ENCODE results near the gene MTAP. TPM values are rescaled to one million over a fixed set of nuclear protein-coding genes. Genes with fewer than 3 reads are reported as not detected.

Gene MTAP
- total and polyA plus RNA-seq, 2 of the 13 experiments (the other 11 are each of a cell fraction or from before 2014, with no cell fraction given), result 16.7 to 51.2 TPM

DNA sequence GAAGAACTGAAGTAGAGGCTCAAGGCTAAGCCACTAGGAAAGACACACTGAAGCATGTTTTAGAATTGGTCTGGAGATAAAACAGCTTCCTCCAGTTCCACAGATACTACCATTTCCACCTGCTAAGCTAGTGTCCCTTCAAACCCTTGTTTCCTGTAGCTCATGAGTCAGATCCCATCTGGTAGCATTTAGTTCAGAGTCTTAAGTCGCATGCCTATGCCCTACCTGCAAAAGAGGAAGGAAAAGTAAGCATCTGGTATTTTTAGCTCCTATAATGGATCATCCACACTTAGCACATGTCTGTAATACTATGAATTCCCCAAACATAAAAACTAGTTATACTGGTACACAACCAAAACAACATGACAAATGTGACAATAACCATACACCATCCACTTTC lies 99.7 kb downstream of the MTAP start:
- no peak overlapping the region for H3K27ac ChIP-seq (ENCODE audit: extremely low read length, insufficient read depth, low read length)
- no peak overlapping the region for H3K4me2 ChIP-seq (ENCODE audit: low read depth, low read length)
- ChIA-PET CTCF (ENCODE audit: low intra/inter-chr PET ratio, low total read pairs) (no interaction called here), POLR2A (no interaction called here)
- no peaks in the 10 kb centered on the region for H3K9me3 ChIP-seq (ENCODE audit: low read length)
- H2AFZ ChIP-seq (ENCODE audit: low read length), result no peak overlapping the region
- no peak overlapping the region for H3K9ac ChIP-seq (ENCODE audit: insufficient read depth, low read depth, low read length)
- H3K4me1 ChIP-seq (ENCODE audit: insufficient read depth, low read length), result no peaks in the 10 kb centered on the region
- H4K20me1 ChIP-seq (ENCODE audit: insufficient read depth, low read length), result no peaks in the 10 kb centered on the region
- WGBS (ENCODE audit: low lambda C conversion rate), result 90% methylated on average over 1 of the region's 1 CpG
- H3K36me3 ChIP-seq (replicated peaks in 1 of 2; ENCODE audit: control insufficient read depth in 1 of 2, insufficient read depth in 2 of 2, low read length in 2 of 2), result no peaks in the 10 kb centered on the region
- ATAC-seq, result no peak
- no peaks in the 10 kb centered on the region for H3K79me2 ChIP-seq (ENCODE audit: insufficient read depth, low read length)
- no peak overlapping the region for H3K4me3 ChIP-seq (replicated peaks in 1 of 3; ENCODE audit: insufficient read depth in 1 of 3, low read depth in 2 of 3, low read length in 3 of 3)
- in situ Hi-C loops (cut with HindIII; ENCODE audit: extremely low pct_ligation_motif_present, low pct_unique_long_range_greater_than_20kb), result no loop called here
- no TSS peak for BruUV-seq (replicated peaks)
- intact Hi-C loops (cut with micrococcal nuclease; ENCODE audit: unreplicated experiment), result no loop called here
- no peak for FAIRE-seq
- no peak for DNase-seq (ENCODE audit: low spot score)
- H3K27me3 ChIP-seq (ENCODE audit: control insufficient read depth in 1 of 2, insufficient read depth in 2 of 2, low read length in 2 of 2), result no peaks in the 10 kb centered on the region
- TF ChIP-seq ZNF552 (CRISPR knock-in tag; IDR thresholded peaks at IDR 0.05; ENCODE audit: borderline replicate concordance), result no peak
- no peak for TF ChIP-seq NKX3-1 (CRISPR knock-in tag; IDR thresholded peaks at IDR 0.05)
- TF ChIP-seq, protein P1, sequence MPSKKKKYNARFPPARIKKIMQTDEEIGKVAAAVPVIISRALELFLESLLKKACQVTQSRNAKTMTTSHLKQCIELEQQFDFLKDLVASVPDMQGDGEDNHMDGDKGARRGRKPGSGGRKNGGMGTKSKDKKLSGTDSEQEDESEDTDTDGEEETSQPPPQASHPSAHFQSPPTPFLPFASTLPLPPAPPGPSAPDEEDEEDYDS (CRISPR knock-in tag; IDR thresholded peaks at IDR 0.05), result no peak
- no peak for TF ChIP-seq SMAD3 (CRISPR knock-in tag; IDR thresholded peaks at IDR 0.05)
- TF ChIP-seq, protein P2, sequence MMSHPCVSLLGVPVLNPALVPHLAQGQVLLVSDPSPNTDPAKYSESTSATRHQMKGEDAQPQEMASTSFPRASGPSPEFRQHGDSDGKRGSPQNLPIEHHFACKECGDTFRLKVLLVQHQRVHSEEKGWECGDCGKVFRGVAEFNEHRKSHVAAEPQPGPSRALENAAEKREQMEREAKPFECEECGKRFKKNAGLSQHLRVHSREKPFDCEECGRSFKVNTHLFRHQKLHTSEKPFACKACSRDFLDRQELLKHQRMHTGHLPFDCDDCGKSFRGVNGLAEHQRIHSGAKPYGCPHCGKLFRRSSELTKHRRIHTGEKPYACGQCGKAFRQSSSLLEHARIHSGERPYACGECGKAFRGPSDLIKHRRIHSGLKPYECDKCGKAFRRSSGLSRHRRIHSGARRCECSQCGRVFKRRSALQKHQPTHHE (CRISPR knock-in tag; IDR thresholded peaks at IDR 0.05; ENCODE audit: borderline replicate concordance), result no peak
- TF ChIP-seq ZZZ3 (CRISPR knock-in tag; IDR thresholded peaks at IDR 0.05; ENCODE audit: borderline replicate concordance), result no peak
- TF ChIP-seq SALL1 (CRISPR knock-in tag; IDR thresholded peaks at IDR 0.05), result no peak
- TF ChIP-seq, protein P3, sequence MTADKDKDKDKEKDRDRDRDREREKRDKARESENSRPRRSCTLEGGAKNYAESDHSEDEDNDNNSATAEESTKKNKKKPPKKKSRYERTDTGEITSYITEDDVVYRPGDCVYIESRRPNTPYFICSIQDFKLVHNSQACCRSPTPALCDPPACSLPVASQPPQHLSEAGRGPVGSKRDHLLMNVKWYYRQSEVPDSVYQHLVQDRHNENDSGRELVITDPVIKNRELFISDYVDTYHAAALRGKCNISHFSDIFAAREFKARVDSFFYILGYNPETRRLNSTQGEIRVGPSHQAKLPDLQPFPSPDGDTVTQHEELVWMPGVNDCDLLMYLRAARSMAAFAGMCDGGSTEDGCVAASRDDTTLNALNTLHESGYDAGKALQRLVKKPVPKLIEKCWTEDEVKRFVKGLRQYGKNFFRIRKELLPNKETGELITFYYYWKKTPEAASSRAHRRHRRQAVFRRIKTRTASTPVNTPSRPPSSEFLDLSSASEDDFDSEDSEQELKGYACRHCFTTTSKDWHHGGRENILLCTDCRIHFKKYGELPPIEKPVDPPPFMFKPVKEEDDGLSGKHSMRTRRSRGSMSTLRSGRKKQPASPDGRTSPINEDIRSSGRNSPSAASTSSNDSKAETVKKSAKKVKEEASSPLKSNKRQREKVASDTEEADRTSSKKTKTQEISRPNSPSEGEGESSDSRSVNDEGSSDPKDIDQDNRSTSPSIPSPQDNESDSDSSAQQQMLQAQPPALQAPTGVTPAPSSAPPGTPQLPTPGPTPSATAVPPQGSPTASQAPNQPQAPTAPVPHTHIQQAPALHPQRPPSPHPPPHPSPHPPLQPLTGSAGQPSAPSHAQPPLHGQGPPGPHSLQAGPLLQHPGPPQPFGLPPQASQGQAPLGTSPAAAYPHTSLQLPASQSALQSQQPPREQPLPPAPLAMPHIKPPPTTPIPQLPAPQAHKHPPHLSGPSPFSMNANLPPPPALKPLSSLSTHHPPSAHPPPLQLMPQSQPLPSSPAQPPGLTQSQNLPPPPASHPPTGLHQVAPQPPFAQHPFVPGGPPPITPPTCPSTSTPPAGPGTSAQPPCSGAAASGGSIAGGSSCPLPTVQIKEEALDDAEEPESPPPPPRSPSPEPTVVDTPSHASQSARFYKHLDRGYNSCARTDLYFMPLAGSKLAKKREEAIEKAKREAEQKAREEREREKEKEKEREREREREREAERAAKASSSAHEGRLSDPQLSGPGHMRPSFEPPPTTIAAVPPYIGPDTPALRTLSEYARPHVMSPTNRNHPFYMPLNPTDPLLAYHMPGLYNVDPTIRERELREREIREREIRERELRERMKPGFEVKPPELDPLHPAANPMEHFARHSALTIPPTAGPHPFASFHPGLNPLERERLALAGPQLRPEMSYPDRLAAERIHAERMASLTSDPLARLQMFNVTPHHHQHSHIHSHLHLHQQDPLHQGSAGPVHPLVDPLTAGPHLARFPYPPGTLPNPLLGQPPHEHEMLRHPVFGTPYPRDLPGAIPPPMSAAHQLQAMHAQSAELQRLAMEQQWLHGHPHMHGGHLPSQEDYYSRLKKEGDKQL (CRISPR knock-in tag; IDR thresholded peaks at IDR 0.05; ENCODE audit: low read depth), result no peak
- TF ChIP-seq, protein P4, sequence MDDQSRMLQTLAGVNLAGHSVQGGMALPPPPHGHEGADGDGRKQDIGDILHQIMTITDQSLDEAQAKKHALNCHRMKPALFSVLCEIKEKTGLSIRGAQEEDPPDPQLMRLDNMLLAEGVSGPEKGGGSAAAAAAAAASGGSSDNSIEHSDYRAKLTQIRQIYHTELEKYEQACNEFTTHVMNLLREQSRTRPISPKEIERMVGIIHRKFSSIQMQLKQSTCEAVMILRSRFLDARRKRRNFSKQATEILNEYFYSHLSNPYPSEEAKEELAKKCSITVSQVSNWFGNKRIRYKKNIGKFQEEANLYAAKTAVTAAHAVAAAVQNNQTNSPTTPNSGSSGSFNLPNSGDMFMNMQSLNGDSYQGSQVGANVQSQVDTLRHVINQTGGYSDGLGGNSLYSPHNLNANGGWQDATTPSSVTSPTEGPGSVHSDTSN (CRISPR knock-in tag; IDR thresholded peaks at IDR 0.05; ENCODE audit: borderline replicate concordance), result no peak
- TF ChIP-seq NRL (CRISPR knock-in tag; IDR thresholded peaks at IDR 0.05; ENCODE audit: borderline replicate concordance), result no peak
- TF ChIP-seq, protein P5, sequence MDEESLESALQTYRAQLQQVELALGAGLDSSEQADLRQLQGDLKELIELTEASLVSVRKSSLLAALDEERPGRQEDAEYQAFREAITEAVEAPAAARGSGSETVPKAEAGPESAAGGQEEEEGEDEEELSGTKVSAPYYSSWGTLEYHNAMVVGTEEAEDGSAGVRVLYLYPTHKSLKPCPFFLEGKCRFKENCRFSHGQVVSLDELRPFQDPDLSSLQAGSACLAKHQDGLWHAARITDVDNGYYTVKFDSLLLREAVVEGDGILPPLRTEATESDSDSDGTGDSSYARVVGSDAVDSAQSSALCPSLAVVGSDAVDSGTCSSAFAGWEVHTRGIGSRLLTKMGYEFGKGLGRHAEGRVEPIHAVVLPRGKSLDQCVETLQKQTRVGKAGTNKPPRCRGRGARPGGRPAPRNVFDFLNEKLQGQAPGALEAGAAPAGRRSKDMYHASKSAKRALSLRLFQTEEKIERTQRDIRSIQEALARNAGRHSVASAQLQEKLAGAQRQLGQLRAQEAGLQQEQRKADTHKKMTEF (CRISPR knock-in tag; IDR thresholded peaks at IDR 0.05), result no peak
- no peak for TF ChIP-seq ZSCAN22 (CRISPR knock-in tag; IDR thresholded peaks at IDR 0.05)
- no peak for TF ChIP-seq BRD4 (CRISPR knock-in tag; IDR thresholded peaks at IDR 0.05)
